Tibial nerve (tissue), 4 donors: Measurements from ENCODE around the gene GDF11. TPM values are rescaled to one million over a fixed set of nuclear protein-coding genes. Genes with fewer than 3 reads are reported as not detected.
A peak's percentile ranks its signal among the peaks of the same experiment; 100 is the strongest.

Source experiments
- DNase-seq, 2 donors: peaks; one replicate each; pipeline ENCODE4 v3.0.0-alpha.2; 2019; ENCODE audit warnings: low spot score in 2 of 2
- H3K27ac ChIP-seq, 4 donors: fragments of 200-600 bp; sonication (generic) in 3 of 4; one replicate each; pipeline ENCODE4 v1.5.1; 2017 to 2019; ENCODE audit warnings: mild to moderate bottlenecking in 1 of 4
- H3K27me3 ChIP-seq, 2 donors: fragments of 200-600 bp; sonication (generic) in 1 of 2; one replicate each; pipeline versions ENCODE4 v1.5.1 to v1.6.0; 2017 to 2019
- H3K36me3 ChIP-seq, 3 donors: fragments of 200-600 bp; sonication (generic); one replicate each; pipeline ENCODE4 v1.5.1; 2018 to 2019
- H3K4me1 ChIP-seq, 4 donors: fragments of 200-600 bp; sonication (generic) in 3 of 4; one replicate each; pipeline ENCODE4 v1.5.1; 2017 to 2019
- H3K4me3 ChIP-seq, 4 donors: fragments of 200-600 bp; sonication (generic) in 3 of 4; one replicate each; pipeline ENCODE4 v1.5.1; 2017 to 2019; ENCODE audit warnings: mild to moderate bottlenecking in 1 of 4, moderate library complexity in 1 of 4
- H3K9me3 ChIP-seq, 4 donors: fragments of 200-600 bp; sonication (generic) in 3 of 4; one replicate each; pipeline ENCODE4 v1.5.1; 2017 to 2019
- CTCF ChIP-seq, 5 experiments: fragments of 200-600 bp in 3 of 5; fragments of 450-650 bp in 2 of 5; sonication (generic) in 3 of 5; IDR thresholded peaks; one replicate each; pipeline ENCODE4 v1.5.1; 2016 to 2019; ENCODE audit warnings: antibody characterized with exemption in 5 of 5, mild to moderate bottlenecking in 3 of 5, moderate library complexity in 2 of 5
- EP300 ChIP-seq, 2 donors: sonication (generic); formaldehyde crosslinking; IDR thresholded peaks; one replicate each; pipeline ENCODE4 v1.6.1; 2017; ENCODE audit warnings: antibody characterized with exemption in 2 of 2, mild to moderate bottlenecking in 1 of 2
- POLR2A ChIP-seq, 2 donors: fragments of 450-650 bp; IDR thresholded peaks; one replicate each; pipeline ENCODE4 v1.6.1; 2017; ENCODE audit warnings: antibody characterized with exemption in 2 of 2, mild to moderate bottlenecking in 2 of 2, moderate library complexity in 2 of 2
- WGBS, 2 donors: methylation state at CpG; one replicate each; pipeline ENCODE4 v1.1.5; 2018; 5-methylcytosine and 5-hydroxymethylcytosine counted together
- total RNA-seq, 4 donors: library from RNA; depleted of rRNA; stranded (reverse); fragments of >200 nt; gene quantifications; one replicate each; pipeline ENCODE4 v1.1.0, GENCODE V29; 2016

The GDF11 gene
- total RNA-seq, 4 donors from 2014 or later: 1.8 to 5.7 (median 4.0) TPM

GRCh38 chr12:55712700-55713415 lies 30.1 kb upstream of the GDF11 start:
- 11 to 24% methylated on average over 1 of the region's 1 CpG for WGBS, 2 donors
- Histone ChIP-seq H3K9me3 (no peaks in the 10 kb centered on the region), H3K36me3 (no peaks in the 10 kb centered on the region), H3K27ac (peak overlapping the region; percentile 37 to 91 (median 74)), H3K27me3 (no peaks in the 10 kb centered on the region), H3K4me1 (peaks cover 0 to 90% (median 36%) of the 10 kb centered on the region in 4 donors), H3K4me3 (no peak overlapping the region)
- no peak for DNase-seq
- TF ChIP-seq EP300 (IDR thresholded peaks at IDR 0.05) (no peak), POLR2A (IDR thresholded peaks at IDR 0.05) (no peak), CTCF (IDR thresholded peaks at IDR 0.05) (no peak)

GRCh38 chr12:55713721-55714120 lies 29.2 kb upstream of the GDF11 start:
- H3K36me3 ChIP-seq: no peaks in the 10 kb centered on the region
- no peaks in the 10 kb centered on the region for H3K27me3 ChIP-seq
- no peaks in the 10 kb centered on the region for H3K9me3 ChIP-seq
- WGBS, 2 donors: 50% methylated on average over 2 of the region's 2 CpGs
- no peak for DNase-seq
- no peak for TF ChIP-seq POLR2A (IDR thresholded peaks at IDR 0.05)
- no peak for TF ChIP-seq EP300 (IDR thresholded peaks at IDR 0.05)
- no peak for TF ChIP-seq CTCF (IDR thresholded peaks at IDR 0.05)
- H3K4me1 ChIP-seq: peaks cover 0 to 90% (median 41%) of the 10 kb centered on the region in 4 donors
- H3K4me3 ChIP-seq: no peak overlapping the region
- peak overlapping the region in 2 of 4 donors; percentile 89 to 91 for H3K27ac ChIP-seq

GRCh38 chr12:55715169-55715764 lies 27.7 kb upstream of the GDF11 start:
- Histone ChIP-seq H3K36me3 (no peaks in the 10 kb centered on the region), H3K27ac (peak overlapping the region; percentile 89 to 94 (median 92)), H3K4me1 (peaks cover 0 to 90% (median 49%) of the 10 kb centered on the region in 4 donors), H3K27me3 (no peaks in the 10 kb centered on the region), H3K4me3 (peak overlapping the region; percentile 69 to 81 (median 70)), H3K9me3 (no peaks in the 10 kb centered on the region)
- no peak for TF ChIP-seq EP300 (IDR thresholded peaks at IDR 0.05)
- no peak for DNase-seq
- WGBS, 2 donors: 39 to 45% methylated on average over 7 of the region's 7 CpGs

GRCh38 chr12:55715833-55716581 lies 26.9 kb upstream of the GDF11 start, which contains the start of gene BLOC1S1:
Gene BLOC1S1, plus strand, starts transcription at chr12:55716046. Its CDS starts 6 bp downstream, at chr12:55716052.
- TF ChIP-seq EP300 (IDR thresholded peaks at IDR 0.05) (peak; percentile 87 to 96), CTCF (IDR thresholded peaks at IDR 0.05) (peak in 3 of 5 experiments; percentile 7 to 41 (median 12)), POLR2A (IDR thresholded peaks at IDR 0.05) (peak; percentile 44 to 55)
- no peaks in the 10 kb centered on the region for H3K27me3 ChIP-seq
- peak within 1 kb of the TSS; percentile 69 to 81 (median 70) for H3K4me3 ChIP-seq
- peak within 1 kb of the TSS; percentile 89 to 94 (median 92) for H3K27ac ChIP-seq
- no peaks in the 10 kb centered on the region for H3K9me3 ChIP-seq
- DNase-seq: peak; percentile 92 to 93
- peaks cover 0 to 90% (median 56%) of the 10 kb centered on the region in 4 donors for H3K4me1 ChIP-seq
- no peaks in the 10 kb centered on the region for H3K36me3 ChIP-seq
- WGBS, 2 donors: 0% methylated on average over 34 to 40 of the region's 42 CpGs

- TF ChIP-seq POLR2A (IDR thresholded peaks at IDR 0.05): no peak
- no peak for TF ChIP-seq CTCF (IDR thresholded peaks at IDR 0.05)
- peaks cover 0 to 91% (median 62%) of the 10 kb centered on the region in 4 donors for H3K4me1 ChIP-seq
- WGBS, 2 donors: 6% methylated on average over 13 of the region's 13 CpGs
Measured at GRCh38 chr12:55716582-55716957, 26.4 kb upstream of the GDF11 start.

More at GRCh38 chr12:55716582-55716957, 26.4 kb upstream of the GDF11 start:
- Histone ChIP-seq H3K4me3 (peak overlapping the region; percentile 69 to 81 (median 70)), H3K27ac (peak overlapping the region; percentile 89 to 94 (median 92)), H3K36me3 (no peaks in the 10 kb centered on the region), H3K9me3 (no peaks in the 10 kb centered on the region), H3K27me3 (no peaks in the 10 kb centered on the region)
- DNase-seq: no peak
